Measurements from ENCODE around the gene GATD1.

Gene GATD1, protein sequence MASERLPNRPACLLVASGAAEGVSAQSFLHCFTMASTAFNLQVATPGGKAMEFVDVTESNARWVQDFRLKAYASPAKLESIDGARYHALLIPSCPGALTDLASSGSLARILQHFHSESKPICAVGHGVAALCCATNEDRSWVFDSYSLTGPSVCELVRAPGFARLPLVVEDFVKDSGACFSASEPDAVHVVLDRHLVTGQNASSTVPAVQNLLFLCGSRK

DNA sequence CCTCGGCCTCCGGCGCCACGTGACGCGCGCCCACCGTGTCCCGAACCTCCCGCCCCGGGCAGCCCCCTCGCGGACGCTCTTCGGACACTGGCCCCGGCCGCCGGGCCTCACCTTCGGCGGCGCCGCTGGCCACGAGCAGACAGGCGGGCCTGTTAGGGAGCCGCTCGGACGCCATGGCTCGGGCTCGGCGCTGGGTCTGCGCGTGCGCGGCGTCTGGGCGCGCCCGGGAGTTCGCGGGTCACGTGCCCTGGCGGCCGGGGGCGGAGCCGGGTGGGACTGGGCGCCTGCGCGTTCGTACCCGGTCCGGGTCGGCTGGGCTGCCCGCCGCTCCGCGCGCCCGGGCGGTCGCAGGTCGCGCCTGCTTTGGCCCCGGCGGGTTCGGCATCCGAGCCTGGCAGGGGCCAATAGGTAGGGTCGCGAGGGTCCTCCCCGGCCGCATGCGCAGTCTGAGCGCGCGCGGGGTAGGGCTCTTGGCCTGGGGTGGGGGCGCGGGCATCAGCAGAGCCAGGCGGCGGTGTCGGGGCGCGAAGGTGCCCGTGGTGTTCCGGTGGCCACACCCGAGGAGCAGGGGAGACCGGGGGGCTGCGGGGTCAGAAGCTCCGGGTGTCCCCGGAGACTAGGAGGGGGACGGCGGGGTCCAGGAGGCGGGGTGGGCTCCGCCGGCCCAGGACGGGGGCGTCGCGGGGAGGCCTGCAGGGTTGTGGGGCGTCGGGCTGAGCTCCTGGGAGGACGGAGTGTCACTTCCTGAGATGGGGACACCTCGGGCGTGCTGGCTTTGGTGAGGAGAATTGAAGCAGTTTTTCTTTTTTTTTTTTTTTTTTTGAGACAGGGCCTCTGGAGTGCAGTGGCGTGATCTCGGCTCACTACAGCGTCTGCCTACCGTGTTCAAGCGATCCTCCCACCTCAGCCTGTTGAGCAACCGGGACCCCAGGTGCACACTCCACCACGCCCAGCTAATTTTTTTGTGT lies at the start of gene GATD1:
Gene GATD1 (minus strand): TSS at position 200 of the 968 bp plus-strand sequence. CDS start 25 bp downstream, at position 175.
- peak; percentile 57 for DNase-seq

DNA sequence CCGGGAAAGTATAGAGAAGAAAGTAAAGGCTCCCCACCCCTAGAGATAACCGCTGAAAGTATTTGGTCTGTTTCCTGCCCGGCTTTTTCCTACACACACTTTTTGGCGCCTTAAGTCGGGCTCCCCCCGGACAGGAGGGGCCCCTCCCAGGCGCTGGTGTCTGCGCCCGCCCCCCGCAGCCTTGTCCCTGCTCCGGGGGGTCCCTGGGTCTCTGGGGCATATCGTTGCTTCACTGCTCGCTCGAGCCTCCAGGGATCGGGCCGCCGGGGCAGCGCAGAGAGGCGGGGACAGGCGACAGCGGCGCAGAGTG lies 49.5 kb upstream of the GATD1 start:
- no peak for DNase-seq

DNA sequence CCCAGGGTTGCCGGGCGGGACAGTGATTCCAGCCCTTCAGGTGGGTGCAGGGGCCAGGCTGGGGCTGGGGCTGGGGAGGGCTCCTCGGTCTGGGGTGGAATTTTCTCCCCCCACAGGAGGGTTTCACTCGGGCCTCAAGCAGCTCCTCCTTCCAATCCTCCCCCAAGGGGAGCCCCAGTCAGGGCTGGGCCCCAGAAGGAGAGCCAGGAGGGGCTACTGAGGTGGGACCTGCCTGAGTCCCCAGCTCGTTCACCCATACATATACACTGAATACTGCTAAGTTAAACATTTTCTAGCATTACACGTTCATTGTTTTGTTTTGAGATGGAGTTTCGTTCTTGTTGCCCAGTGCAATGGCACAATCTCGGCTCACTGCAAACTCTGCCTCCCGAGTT lies 48.9 kb upstream of the GATD1 start:
- DNase-seq = no peak

DNA sequence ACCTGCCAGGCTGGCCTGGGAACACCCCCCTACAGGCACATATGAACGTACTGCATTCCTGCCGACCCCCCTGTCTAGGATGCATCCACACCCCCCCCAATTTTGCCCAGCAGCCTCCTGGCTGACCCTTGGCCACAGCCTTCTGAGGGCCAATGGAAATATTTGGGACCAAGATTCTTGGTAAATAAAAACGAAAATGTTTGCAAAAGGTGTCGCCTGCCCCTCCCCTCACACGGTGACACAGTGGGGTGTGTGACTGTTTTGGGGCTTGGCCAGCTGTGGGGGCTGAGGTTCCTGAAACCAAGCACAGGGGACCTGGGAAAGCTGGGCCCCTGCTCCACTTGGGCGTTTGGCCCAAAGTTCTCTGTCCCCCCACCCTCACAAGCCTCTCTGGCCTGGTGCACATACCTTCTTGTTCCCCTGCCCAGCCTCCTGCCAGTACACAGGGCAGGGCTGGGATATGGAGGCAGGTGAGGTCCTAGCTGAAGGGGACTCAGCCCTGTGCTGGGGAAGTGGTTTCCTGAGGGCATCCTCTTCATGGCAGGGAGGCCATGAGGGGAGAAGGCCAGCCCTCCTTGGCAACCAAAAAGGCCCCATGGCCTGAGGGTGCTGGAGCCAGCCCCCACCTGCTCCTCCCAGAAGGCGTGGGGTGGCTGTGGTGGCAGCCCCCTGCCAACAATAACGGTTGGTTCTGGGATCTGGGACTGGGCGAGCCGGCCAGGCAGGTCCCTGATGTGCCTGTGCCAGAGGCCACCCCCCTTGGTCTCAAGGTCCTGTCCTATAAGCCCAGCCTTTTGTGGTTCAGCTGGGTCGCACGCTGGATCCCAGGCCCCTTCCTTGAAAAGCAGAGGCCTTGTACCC lies 48.3 kb upstream of the GATD1 start:
- no peak for DNase-seq

DNA sequence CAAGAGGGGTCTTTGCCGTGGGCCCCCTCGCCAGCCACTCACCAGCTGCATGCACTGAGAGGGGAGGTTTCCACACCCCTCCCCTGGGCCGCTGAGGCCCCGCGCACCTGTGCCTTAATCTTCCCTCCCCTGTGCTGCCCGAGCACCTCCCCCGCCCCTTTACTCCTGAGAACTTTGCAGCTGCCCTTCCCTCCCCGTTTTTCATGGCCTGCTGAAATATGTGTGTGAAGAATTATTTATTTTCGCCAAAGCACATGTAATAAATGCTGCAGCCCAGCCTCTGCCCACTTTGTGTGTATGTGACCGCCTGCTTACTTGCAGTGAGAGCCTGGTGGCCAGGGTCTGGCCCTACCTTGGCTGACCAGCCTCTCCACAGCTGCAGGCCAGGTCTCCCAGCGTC lies 47.7 kb upstream of the GATD1 start:
- no peak for DNase-seq

DNA sequence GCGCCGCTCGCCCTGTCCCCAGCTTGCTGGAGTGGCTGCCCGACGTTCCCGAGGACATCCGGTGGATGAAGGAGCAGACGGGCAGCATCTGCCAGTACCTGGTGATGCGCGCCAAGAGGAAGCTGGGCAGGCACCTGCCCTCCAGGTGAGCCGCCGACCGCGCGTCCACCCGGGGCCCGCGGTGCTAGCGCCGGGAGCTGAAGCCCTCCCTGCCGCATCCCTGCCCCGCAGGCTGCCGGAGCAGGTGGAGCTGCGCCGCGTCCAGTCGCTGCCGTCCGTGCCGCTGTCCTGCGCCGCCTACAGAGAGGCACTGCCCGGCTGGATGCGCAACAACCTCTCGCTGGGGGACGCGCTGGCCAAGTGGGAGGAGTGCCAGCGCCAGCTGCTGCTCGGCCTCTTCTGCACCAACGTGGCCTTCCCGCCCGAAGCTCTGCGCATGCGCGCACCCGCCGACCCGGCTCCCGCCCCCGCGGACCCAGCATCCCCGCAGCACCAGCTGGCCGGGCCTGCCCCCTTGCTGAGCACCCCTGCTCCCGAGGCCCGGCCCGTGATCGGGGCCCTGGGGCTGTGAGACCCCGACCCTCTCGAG lies 47.1 kb upstream of the GATD1 start:
- peak; percentile 74 for DNase-seq

DNA sequence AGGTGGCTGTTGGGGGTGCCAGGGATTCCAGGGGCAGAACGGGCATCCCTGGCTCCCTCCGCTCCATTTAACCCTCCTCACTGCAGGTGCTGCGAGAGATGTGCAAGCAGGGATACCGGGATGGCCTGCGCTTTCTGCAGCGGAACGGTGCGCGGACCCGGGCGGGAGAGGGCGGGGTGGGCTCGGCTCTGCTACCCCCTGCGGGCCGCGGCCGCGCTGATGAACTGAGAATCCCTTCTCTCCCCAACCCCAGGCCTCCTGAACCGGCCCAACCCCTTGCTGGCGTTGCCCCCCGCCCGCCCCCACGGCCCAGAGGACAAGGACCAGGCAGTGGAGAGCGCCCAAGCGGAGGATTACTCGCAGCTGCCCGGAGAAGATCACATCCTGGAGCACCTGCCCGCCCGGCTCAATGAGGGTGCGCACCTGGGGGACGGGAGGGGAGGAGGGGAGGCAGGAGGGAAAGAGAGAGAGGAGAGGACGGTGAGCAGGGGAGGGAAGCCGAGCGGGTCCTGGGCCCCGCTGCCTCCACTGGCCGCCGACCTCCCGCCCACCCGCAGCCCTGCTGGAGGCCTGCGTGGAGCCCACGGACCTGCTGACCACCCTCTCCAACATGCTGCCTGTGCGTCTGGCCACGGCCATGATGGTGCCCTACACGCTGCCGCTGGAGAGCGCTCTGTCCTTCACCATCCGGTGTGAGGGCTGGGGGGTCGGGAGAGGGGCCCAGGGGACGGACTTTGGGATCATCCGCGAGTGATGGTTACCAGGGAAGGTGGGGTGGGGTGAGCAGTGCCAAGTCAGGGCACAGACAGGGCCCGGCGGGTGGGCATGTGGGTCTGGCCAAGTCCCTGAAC lies 46.4 kb upstream of the GATD1 start:
- DNase-seq = peak; percentile 63

DNA sequence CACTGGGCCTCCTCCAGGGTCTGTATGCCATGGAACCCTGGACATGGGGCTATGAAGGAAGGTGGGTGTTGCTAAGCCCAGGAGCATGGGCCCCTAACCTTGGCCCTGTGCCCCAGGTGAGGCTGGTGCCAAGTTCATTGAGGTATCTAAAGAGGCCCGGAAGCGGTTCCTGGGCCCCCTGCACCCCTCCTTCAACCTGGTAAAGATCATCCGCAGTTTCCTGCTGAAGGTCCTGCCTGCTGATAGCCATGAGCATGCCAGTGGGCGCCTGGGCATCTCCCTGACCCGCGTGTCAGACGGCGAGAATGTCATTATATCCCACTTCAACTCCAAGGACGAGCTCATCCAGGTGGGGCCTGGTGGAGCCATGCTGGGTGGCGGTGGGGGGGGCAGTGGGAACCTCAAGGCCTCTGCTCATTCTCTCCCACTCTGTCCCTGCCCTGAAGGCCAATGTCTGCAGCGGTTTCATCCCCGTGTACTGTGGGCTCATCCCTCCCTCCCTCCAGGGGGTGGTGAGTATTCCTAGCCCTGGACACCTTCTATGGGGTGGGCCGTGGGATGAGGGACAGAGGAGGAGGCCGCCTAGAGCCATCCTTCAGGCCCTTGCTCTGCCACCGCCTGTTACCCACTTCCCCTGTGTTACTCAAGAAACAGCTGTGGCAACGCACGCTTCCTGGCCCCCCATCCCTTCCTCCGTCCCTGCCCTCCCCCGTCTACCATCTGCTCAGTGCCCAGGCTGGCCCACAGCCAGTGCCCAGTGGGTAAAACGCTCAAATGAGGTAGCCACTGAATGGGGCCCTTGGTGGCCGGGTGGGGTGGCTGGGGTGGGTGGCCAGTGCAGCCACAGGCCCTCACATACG lies 44.5 kb upstream of the GATD1 start:
- DNase-seq = no peak

DNA sequence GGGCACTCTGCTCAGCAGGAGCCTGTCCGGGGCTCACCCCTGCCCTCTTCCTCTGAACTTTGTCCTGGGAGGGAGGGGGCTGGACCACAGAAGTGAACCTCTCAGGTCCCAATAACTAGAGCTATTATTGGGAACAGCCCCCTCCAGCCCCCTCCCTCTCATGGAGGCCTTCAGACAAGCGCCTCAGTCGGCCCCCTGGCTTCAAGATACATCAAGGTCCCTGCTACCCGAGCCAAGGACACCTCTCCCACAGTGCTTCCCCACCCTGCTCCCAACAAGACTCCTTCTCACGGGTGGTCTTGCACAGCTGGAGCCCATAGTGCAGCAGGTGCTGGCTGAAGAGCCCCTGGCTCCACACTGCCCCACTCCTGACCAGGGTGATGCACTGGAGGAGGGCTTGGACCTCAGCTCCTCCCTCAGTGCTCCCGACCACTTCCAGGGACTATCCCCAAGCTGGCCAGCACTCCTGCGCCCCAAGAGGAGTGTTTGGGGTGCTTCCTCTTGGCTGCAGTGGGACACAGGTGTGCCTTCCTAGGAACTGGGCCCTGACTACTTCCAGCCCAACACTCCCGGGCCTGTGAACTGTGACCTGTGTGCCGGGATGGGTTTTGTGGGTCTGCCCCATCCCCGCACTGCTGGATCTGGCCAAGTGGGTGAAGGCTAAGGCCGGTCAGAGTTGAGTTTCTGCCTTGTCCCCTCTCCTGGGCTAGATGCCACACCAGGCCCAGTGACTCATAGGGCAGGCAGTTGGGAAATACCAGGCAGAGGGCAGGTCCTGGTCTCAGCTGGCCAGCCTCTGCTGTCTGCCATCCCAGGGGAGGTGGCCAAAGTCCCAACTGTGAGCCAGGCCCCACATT lies 43.6 kb upstream of the GATD1 start:
- no peak for DNase-seq

DNA sequence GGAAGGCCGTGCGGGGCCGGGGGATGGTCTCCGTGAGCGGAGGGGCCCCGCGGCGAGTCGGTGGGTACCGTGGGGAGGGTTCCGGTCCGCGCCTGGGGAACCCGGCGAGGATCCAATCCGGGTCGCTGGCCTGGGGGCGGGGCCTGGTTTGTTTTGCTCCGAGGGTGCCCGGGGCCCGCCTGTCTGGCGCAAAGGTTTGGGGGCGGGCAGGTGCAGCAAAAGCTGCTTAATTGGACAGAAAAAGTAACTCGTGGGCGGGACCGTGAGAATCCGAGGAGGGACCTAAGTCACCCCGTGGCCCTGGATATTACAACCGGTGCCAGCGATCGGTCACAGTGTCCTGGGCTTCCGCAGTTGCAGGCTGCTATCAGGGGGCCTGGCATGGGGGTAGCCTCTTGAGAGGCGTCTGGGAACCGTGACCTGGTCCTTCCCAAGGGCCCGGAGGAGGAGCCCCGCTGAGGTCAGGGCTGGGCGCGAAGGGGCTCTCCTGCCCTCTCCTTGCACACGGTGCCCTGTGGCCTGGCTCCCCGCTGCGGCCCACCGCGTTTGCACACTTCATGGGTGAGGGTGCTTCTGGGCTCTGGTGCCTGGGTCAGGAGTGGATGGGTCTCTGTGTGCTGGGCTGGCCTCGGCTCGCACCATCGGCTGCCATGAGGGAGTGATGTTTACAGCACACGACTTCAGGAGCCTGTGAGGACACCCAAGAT lies 42.8 kb upstream of the GATD1 start:
- peak; percentile 68 for DNase-seq

DNA sequence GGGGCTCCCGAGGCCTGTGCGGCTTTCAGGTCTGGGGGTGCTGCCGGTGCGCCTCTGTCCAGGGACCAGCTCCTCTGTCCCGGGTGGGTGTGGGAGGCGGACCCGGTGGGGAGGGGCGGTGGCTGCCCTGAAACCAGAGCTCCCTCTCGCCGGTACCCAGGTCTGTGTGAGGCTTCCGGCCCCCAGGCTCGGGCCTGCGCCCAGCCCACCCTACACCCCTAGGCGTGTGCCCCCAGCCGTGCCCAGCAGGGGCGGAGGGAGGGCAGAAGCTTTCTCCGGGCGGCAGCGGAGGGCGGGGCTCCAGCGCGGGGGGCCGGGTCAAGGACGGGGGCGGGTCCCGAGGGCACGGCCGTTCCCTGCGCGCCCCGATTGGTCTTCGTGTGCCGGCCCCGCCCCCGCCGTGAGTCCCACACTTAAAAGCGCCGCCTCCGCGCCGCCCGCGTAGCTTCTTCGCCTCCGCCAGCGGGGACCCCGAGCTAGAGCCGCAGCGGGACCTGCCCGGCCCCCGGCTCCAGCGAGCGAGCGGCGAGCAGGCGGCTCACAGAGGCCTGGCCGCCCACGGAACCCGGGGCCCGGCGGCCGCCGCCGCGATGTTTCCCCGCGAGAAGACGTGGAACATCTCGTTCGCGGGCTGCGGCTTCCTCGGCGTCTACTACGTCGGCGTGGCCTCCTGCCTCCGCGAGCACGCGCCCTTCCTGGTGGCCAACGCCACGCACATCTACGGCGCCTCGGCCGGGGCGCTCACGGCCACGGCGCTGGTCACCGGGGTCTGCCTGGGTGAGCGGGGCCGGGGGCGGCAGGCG lies 42.0 kb upstream of the GATD1 start:
- peak; percentile 81 for DNase-seq

DNA sequence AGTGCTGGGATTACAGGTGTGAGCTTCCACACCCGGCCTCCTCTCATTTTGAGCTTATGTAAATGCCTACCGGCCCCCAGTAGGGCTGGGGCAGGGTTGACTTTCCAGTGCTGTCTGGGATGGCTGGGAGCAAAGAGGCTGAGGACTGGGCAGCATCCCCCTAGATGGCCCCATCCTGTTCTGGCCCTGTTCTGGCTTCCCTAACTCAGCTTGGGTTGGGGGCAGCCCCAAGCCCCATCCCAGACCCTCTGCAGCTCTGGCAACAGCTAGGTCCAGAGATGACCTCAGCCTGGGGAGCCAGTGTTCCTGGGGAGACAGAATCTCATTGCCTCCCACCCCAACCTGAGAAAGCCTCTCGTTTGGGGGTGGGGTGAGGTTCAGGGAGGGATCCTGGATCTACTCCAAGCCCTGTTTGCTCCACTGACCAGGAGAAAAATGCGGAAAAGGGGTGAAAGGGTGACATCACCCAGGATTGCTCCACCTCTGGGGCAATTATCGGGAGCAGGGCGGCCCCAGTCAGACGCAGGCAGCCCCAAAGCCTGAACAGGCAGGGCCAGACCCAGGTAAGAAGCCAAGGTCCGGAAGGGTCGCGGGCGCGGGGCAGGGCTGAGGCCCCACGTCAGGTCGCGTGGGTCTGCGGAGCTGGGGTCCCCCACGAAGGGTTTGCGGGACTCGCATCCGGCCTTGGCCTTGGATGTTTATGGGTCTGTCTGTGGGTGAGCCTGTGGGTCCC lies 41.3 kb upstream of the GATD1 start, which contains the start of gene PNPLA2:
Gene PNPLA2 (plus strand): TSS at position 519 of the 733 bp plus-strand sequence. CDS start 805 bp downstream, outside the sequence.
- DNase-seq = no peak

DNA sequence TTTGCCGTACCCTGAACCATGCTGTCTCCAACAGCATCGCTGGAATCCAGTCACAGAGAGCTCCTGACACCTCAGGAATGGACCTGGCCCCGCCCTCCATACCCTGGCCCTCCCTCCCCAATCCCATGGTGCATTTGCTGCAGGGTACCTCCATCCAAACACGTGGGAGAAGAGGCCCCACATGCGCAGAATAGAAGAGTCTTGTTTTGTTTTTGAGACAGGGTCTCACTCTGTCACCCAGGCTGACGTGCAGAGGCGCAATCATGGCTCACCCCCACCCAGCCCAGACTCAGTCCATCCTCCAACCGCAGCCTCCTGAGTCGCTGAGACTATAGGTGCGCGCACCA lies 39.1 kb upstream of the GATD1 start:
- DNase-seq = no peak

DNA sequence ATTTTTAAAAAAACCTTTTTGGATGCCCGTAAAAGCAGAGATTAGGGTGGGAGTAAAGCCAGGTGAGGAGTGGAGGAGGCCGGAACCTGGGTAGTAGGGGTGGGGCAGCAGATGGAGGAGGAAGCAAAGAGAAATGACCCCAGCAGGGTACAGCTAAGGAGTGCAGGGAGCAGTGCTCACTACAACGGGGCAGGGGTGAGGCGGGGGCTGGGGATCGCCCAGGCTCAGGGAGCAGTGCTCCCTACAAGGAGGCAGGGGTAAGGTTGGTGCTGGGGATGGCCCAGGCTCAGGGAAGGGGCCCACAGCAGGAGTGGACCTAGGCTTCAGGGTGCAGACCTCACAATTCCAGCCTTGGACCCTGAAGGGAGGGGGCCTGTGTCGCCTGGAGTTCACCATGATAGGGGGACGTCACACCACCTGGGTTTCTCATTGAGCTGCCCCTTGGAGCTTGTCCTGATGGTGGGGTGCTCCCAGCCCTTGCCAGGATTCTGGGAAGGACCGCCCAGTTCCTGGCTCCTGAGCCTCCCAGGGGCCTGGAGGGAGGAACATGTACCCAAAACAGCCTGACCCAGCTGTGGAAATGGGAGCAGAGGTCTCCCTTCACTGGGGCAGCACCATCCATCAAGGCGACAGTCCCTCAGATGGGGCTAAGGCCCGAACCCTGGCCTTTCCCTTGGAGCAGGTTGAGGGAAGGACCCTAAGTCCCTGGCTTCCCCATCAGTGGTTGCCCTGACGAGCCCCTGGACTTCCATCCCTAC lies 38.6 kb upstream of the GATD1 start:
- no peak for DNase-seq

DNA sequence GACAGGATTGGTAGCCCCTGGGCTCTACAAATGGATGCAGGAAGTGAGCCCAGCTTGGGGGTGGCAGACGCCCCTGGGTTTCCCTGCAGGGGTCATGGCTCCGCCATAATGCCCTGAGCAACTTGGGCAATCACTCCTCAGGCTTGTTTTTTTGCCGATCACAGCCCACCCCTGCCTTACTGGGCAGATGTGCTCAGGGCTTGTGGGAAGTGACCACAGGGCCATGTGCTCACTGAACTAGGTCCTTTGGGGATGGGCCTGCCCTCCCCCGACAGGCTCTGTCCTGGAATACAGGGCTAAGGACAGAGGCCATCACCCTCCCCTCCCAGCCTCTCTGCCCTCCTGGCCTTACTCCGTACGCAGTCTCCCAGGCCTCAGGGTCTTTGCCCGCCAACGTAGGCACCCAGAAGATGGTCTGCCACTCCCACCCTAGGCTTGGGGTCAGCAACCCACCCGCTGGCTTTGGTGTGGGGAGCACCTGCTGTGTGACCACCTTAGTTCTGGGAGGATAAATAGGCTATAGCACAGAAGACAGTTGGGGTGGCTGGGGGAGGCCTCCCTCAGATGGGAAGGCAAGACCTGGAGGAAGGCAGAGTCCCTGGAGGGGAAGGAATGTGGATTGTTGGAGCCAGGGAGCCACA lies 36.3 kb upstream of the GATD1 start:
- DNase-seq = no peak

DNA sequence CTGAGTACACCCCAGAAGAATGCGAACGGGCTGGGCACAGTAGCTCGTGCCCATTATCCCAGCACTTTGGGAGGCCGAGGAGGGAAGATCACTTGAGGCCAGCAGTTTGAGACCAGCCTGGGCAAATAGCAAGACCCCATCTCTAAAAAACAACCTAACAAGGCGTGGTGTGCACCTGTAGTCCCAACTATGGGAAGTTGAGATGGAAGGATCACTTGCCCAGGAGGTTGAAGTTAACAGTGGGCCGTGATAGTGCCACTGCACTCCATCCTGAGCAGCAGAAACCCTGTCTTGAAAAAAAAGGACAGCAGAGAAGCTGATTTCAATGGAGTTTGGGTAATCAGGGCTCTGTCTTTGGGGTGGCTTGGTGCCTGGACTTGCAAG lies 35.8 kb upstream of the GATD1 start:
- DNase-seq = no peak

DNA sequence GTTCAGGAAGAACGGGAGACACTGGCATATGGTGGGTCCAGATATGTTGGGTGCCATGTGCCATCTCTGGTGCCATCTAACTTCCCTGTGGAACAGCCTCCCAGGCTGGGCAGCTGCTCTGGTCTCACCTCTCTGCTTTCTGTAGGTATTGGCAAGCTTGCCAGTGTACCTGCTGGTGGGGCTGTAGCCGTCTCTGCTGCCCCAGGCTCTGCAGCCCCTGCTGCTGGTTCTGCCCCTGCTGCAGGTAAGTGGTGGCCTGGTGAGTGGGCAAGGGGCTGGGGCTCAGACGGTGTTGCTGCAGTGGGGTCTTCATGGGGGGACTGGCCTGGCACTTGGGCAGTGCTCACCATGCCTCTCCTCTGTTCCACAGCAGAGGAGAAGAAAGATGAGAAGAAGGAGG lies 35.1 kb upstream of the GATD1 start:
- no peak for DNase-seq

Data from NCI-H510A (cell line).